IMR-90 (cell line): ENCODE measurements around the gene G6PC2. TPM values are rescaled to one million over a fixed set of nuclear protein-coding genes. Genes with fewer than 3 reads are reported as not detected.

Experiments used
- ATAC-seq: fragments of 200-7000 bp; cut with Tn5 transposase; 2 replicates; pipeline ENCODE4 v1.9.1; 2020; ENCODE audit warnings: low read depth, mild to moderate bottlenecking, moderate library complexity
- BruUV-seq: library from RNA; stranded (reverse); fragments of 400-500 nt; replicated peaks from 2 replicates; lab custom pipeline; 2021; lab: Mats Ljungman, UMichigan
- CTCF ChIA-PET: fragments of 300-600 bp; formaldehyde crosslinking; extraction: SDS; loops from one replicate; lab custom pipeline; 2021; ENCODE audit warnings: antibody characterized with exemption; lab: Yijun Ruan, JAX
- POLR2A ChIA-PET: fragments of 300-600 bp; sonication (Branson Sonifier 250); formaldehyde crosslinking; loops from one replicate; lab custom pipeline; 2022; ENCODE audit warnings: antibody characterized with exemption; ENCODE audit not compliant: unreplicated experiment; lab: Charles Lee
- DNase-seq: peaks from one replicate; pipeline ENCODE4 v3.0.0; 2013
- H2AFZ ChIP-seq: replicated peaks from 2 replicates; pipeline ENCODE3; 2013; ENCODE audit warnings: low read length, mild to moderate bottlenecking; ENCODE audit not compliant: poor library complexity
- H2AK5ac ChIP-seq: 2 replicates; pipeline ENCODE4 v1.6.1; 2013; ENCODE audit warnings: low read depth, low read length, inconsistent platforms
- H2AK9ac ChIP-seq: replicated peaks from 2 replicates; pipeline ENCODE3; 2013; ENCODE audit warnings: mild to moderate bottlenecking, low read depth, low read length, moderate library complexity; ENCODE audit not compliant: poor library complexity
- H2BK120ac ChIP-seq: 2 replicates; pipeline ENCODE4 v1.6.1; 2013; ENCODE audit warnings: low read depth, low read length, inconsistent platforms
- H2BK15ac ChIP-seq: 3 replicates; pipeline ENCODE4 v1.6.1; 2013; ENCODE audit warnings: low read depth, low read length, inconsistent platforms
- H2BK20ac ChIP-seq: 2 replicates; pipeline ENCODE4 v1.6.1; 2013; ENCODE audit warnings: low read depth, mild to moderate bottlenecking, inconsistent platforms, low read length, moderate library complexity
- H2BK5ac ChIP-seq: 2 replicates; pipeline ENCODE4 v1.6.1; 2013; ENCODE audit warnings: mild to moderate bottlenecking, low read depth, low read length, inconsistent platforms; ENCODE audit not compliant: poor library complexity, severe bottlenecking
- H3K14ac ChIP-seq: replicated peaks from 2 replicates; pipeline ENCODE4 v1.6.1; 2013; ENCODE audit warnings: low read depth, low read length, inconsistent platforms
- H3K18ac ChIP-seq: 2 replicates; pipeline ENCODE4 v1.6.1; 2013; ENCODE audit warnings: low read depth, low read length, control low read depth
- H3K23ac ChIP-seq: 2 replicates; pipeline ENCODE4 v1.6.1; 2013; ENCODE audit warnings: low read depth, low read length, inconsistent platforms
- H3K27ac ChIP-seq: 2 replicates; pipeline ENCODE4 v1.5.1; 2013; ENCODE audit warnings: mild to moderate bottlenecking, control low read depth, low read length; ENCODE audit not compliant: insufficient read depth
- H3K27me3 ChIP-seq: 2 replicates; pipeline ENCODE4 v1.6.1; 2013; ENCODE audit warnings: low read length; ENCODE audit not compliant: control insufficient read depth, insufficient read depth
- H3K36me3 ChIP-seq: 2 replicates; pipeline ENCODE4 v1.6.1; 2013; ENCODE audit warnings: low read length, mixed read lengths; ENCODE audit not compliant: control insufficient read depth, insufficient read depth
- H3K4ac ChIP-seq: 2 replicates; pipeline ENCODE4 v1.6.1; 2013; ENCODE audit warnings: low read depth, low read length, inconsistent platforms
- H3K4me1 ChIP-seq: 2 replicates; pipeline ENCODE4 v1.6.1; 2013; ENCODE audit warnings: low read length, mixed read lengths; ENCODE audit not compliant: control insufficient read depth, insufficient read depth
- H3K4me2 ChIP-seq: 2 replicates; pipeline ENCODE4 v1.6.1; 2013; ENCODE audit warnings: low read depth, mild to moderate bottlenecking, control low read depth, low read length, moderate library complexity
- H3K4me3 ChIP-seq: 2 replicates; pipeline ENCODE4 v1.5.1; 2013; ENCODE audit warnings: low read depth, mild to moderate bottlenecking, control low read depth, low read length, moderate library complexity; ENCODE audit not compliant: insufficient read depth
- H3K56ac ChIP-seq: 2 replicates; pipeline ENCODE4 v1.6.1; 2013; ENCODE audit warnings: low read length, inconsistent platforms; ENCODE audit not compliant: insufficient read depth; ENCODE audit errors: extremely low read depth
- H3K79me1 ChIP-seq, 2 experiments: 2 replicates each; pipeline ENCODE4 v1.6.1; 2013; ENCODE audit warnings: low read length in 2 of 2, inconsistent platforms in 1 of 2, low read depth in 1 of 2
- H3K9ac ChIP-seq: 2 replicates; pipeline ENCODE4 v1.6.1; 2013; ENCODE audit warnings: low read depth, low read length, control low read depth
- H3K9me1 ChIP-seq: 2 replicates; pipeline ENCODE4 v1.6.1; 2013; ENCODE audit warnings: low read length, inconsistent platforms; ENCODE audit not compliant: insufficient read depth
- H3K9me3 ChIP-seq: 2 replicates; pipeline ENCODE4 v1.6.1; 2013; ENCODE audit warnings: low read length; ENCODE audit not compliant: control insufficient read depth, insufficient read depth
- H4K20me1 ChIP-seq: 2 replicates; pipeline ENCODE4 v1.6.1; 2013; ENCODE audit warnings: low read length, inconsistent platforms; ENCODE audit not compliant: insufficient read depth
- H4K5ac ChIP-seq: 2 replicates; pipeline ENCODE4 v1.6.1; 2013; ENCODE audit warnings: mild to moderate bottlenecking, low read depth, low read length, control low read depth
- H4K8ac ChIP-seq, 2 experiments: 2 replicates each; pipeline ENCODE4 v1.6.1; 2013; ENCODE audit warnings: low read depth in 2 of 2, low read length in 2 of 2, control low read depth in 1 of 2, inconsistent platforms in 1 of 2
- H4K91ac ChIP-seq: 2 replicates; pipeline ENCODE4 v1.6.1; 2013; ENCODE audit warnings: low read depth, low read length, inconsistent platforms; ENCODE audit not compliant: insufficient read depth
- BHLHE40 ChIP-seq: fragments of 150-350 bp; IDR thresholded peaks from 2 replicates; pipeline ENCODE4 v1.6.1; 2016; ENCODE audit warnings: mild to moderate bottlenecking, low read depth, low read length
- CHD1 ChIP-seq: IDR thresholded peaks from 2 replicates; pipeline ENCODE4 v1.6.1; 2012; ENCODE audit warnings: low read depth, low read length, improper control_type of control experiment
- ELK1 ChIP-seq: fragments of 150-350 bp; IDR thresholded peaks from 2 replicates; pipeline ENCODE4 v1.6.1; 2016; ENCODE audit warnings: low read depth, mild to moderate bottlenecking, low read length, moderate library complexity, borderline replicate concordance
- FOS ChIP-seq: fragments of 150-350 bp; IDR thresholded peaks from 2 replicates; pipeline ENCODE4 v1.6.1; 2016; ENCODE audit warnings: low read depth, low read length
- MAFK ChIP-seq: IDR thresholded peaks from 2 replicates; pipeline ENCODE4 v1.6.1; 2012; ENCODE audit warnings: low read depth, low read length, improper control_type of control experiment
- MAZ ChIP-seq: IDR thresholded peaks from 2 replicates; pipeline ENCODE4 v1.6.1; 2012; ENCODE audit warnings: low read depth, mild to moderate bottlenecking, low read length, improper control_type of control experiment, moderate library complexity, borderline replicate concordance
- NFE2L2 ChIP-seq: fragments of 150-350 bp; IDR thresholded peaks from 2 replicates; pipeline ENCODE4 v1.6.1; 2016; ENCODE audit warnings: low read depth, mild to moderate bottlenecking, low read length
- POLR2A ChIP-seq: IDR thresholded peaks from 2 replicates; pipeline ENCODE4 v1.6.1; 2012; ENCODE audit warnings: mild to moderate bottlenecking, low read depth, low read length
- RCOR1 ChIP-seq: IDR thresholded peaks from 2 replicates; pipeline ENCODE4 v1.6.1; 2012; ENCODE audit warnings: mild to moderate bottlenecking, low read length, improper control_type of control experiment; ENCODE audit not compliant: insufficient replicate concordance
- RFX5 ChIP-seq: IDR thresholded peaks from 2 replicates; pipeline ENCODE4 v1.8.0; 2012; ENCODE audit warnings: low read depth, mild to moderate bottlenecking, low read length, moderate library complexity
- SMC3 ChIP-seq: fragments of 150-350 bp; IDR thresholded peaks from 2 replicates; pipeline ENCODE4 v1.6.1; 2016; ENCODE audit warnings: low read depth, mild to moderate bottlenecking, antibody characterized with exemption, low read length, moderate library complexity
- WGBS, 2 experiments: methylation state at CpG; one replicate each; pipeline versions ENCODE4 v1.1.5 to v1.1.7; 2013; ENCODE audit warnings: missing lambda C conversion rate in 2 of 2; ENCODE audit not compliant: insufficient read length in 1 of 2; ENCODE audit errors: extremely low coverage in 2 of 2; 5-methylcytosine and 5-hydroxymethylcytosine counted together
- dilution Hi-C: fragments of 300-500 bp; cut with HindIII; formaldehyde crosslinking; loops from one replicate; pipeline ENCODE4 v1.14.3; 2018; ENCODE audit warnings: low sequenced_read_pairs; ENCODE audit not compliant: unreplicated experiment
- in situ Hi-C: fragments of 300-500 bp; cut with MboI; formaldehyde crosslinking; loops from 3 replicates; pipeline ENCODE4 v1.14.3; 2019; ENCODE audit warnings: low sequenced_read_pairs, inconsistent platforms, mixed read lengths
- intact Hi-C: fragments of 100-400 bp; cut with micrococcal nuclease; formaldehyde crosslinking; loops from 2 replicates; pipeline ENCODE4 v1.10.0; 2022
- polyA plus RNA-seq, 3 experiments: library from polyadenylated mRNA; depleted of rRNA; stranded (reverse); fragments of >200 nt; gene quantifications; 2 replicates each; pipeline ENCODE4 v1.2.3, GENCODE V29; 2012; ENCODE audit warnings: low replicate concordance in 1 of 3
- total RNA-seq: library from RNA; depleted of rRNA; stranded (reverse); fragments of >200 nt; gene quantifications from 2 replicates; pipeline ENCODE4 v1.2.3, GENCODE V29; 2012
- TF ChIP-seq, protein P1 (sequence below): fragments of 150-350 bp; IDR thresholded peaks from 2 replicates; pipeline ENCODE4 v1.6.1; 2017; ENCODE audit warnings: mild to moderate bottlenecking, antibody characterized with exemption, low read length, low read depth
- TF ChIP-seq, protein P2 (sequence below): conservative IDR thresholded peaks from 2 replicates; pipeline ENCODE4 v1.5.1; 2012; ENCODE audit warnings: mild to moderate bottlenecking, low read depth, low read length, improper control_type of control experiment

Gene G6PC2
- total and polyA plus RNA-seq, 2 of the 4 experiments (the other 2 are of a cell fraction): not detected

DNA sequence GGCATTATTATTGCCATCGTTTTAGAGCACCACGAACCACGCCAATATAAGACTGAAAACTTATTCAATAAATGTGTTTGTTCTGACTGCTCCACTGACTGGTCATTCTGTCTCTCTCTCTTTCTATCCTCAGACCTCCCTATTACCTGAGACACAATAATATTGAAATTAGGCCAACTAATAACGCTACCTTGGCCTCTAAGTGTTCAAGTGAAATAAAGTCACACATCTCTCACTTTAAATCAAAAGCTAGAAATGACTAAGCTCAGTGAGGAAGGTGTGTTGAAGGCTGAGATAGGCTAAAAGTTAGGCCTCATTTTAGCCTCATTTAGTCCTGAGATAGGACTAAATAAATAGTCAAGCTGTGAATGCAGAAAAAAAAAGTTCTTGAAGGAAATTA, 38.8 kb downstream of the G6PC2 start:
- no peak for DNase-seq
- no peak overlapping the region for H4K5ac ChIP-seq
- no peaks in the 10 kb centered on the region for H4K20me1 ChIP-seq
- H2AK5ac ChIP-seq: no peak overlapping the region
- H3K56ac ChIP-seq: no peak overlapping the region
- no peak overlapping the region for H3K4ac ChIP-seq
- H2BK5ac ChIP-seq: no peak overlapping the region
- H3K27ac ChIP-seq: no peak overlapping the region
- WGBS, 2 experiments: no CpG with 5 or more reads among the region's 4 CpGs
- POLR2A ChIA-PET: no interaction called here
- H3K4me2 ChIP-seq: no peak overlapping the region
- intact Hi-C loops: no loop called here
- H3K14ac ChIP-seq: no peak overlapping the region
- no peak overlapping the region for H2AK9ac ChIP-seq
- H3K23ac ChIP-seq: no peak overlapping the region
- no peaks in the 10 kb centered on the region for H3K9me3 ChIP-seq
- H3K27me3 ChIP-seq: no peaks in the 10 kb centered on the region
- H2AFZ ChIP-seq: no peak overlapping the region
- H3K4me1 ChIP-seq: no peaks in the 10 kb centered on the region
- TF ChIP-seq ELK1 (no peak), POLR2A (no peak), MAFK (no peak), RCOR1 (no peak), RFX5 (no peak), SMC3 (no peak), FOS (no peak), CHD1 (no peak), BHLHE40 (no peak), MAZ (no peak), NFE2L2 (no peak)
- TF ChIP-seq, protein P1, sequence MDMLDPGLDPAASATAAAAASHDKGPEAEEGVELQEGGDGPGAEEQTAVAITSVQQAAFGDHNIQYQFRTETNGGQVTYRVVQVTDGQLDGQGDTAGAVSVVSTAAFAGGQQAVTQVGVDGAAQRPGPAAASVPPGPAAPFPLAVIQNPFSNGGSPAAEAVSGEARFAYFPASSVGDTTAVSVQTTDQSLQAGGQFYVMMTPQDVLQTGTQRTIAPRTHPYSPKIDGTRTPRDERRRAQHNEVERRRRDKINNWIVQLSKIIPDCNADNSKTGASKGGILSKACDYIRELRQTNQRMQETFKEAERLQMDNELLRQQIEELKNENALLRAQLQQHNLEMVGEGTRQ: no peak
- TF ChIP-seq, protein P2, sequence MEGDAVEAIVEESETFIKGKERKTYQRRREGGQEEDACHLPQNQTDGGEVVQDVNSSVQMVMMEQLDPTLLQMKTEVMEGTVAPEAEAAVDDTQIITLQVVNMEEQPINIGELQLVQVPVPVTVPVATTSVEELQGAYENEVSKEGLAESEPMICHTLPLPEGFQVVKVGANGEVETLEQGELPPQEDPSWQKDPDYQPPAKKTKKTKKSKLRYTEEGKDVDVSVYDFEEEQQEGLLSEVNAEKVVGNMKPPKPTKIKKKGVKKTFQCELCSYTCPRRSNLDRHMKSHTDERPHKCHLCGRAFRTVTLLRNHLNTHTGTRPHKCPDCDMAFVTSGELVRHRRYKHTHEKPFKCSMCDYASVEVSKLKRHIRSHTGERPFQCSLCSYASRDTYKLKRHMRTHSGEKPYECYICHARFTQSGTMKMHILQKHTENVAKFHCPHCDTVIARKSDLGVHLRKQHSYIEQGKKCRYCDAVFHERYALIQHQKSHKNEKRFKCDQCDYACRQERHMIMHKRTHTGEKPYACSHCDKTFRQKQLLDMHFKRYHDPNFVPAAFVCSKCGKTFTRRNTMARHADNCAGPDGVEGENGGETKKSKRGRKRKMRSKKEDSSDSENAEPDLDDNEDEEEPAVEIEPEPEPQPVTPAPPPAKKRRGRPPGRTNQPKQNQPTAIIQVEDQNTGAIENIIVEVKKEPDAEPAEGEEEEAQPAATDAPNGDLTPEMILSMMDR: no peak
- H3K4me3 ChIP-seq: no peak overlapping the region
- in situ Hi-C loops: no loop called here
- no peaks in the 10 kb centered on the region for H3K9me1 ChIP-seq
- no peak overlapping the region for H4K91ac ChIP-seq
- no peak overlapping the region for H3K18ac ChIP-seq
- H3K79me1 ChIP-seq: no peaks in the 10 kb centered on the region
- no peak overlapping the region for H4K8ac ChIP-seq
- H2BK120ac ChIP-seq: no peak overlapping the region
- no peak overlapping the region for H2BK15ac ChIP-seq
- ATAC-seq: no peak
- no peak overlapping the region for H2BK20ac ChIP-seq
- dilution Hi-C loops: no loop called here
- no peak overlapping the region for H3K9ac ChIP-seq
- no peaks in the 10 kb centered on the region for H3K36me3 ChIP-seq
- CTCF ChIA-PET: interaction anchor here (1.0 kb wide), 1 partner anchor 85 kb away, joined by 3 read pairs; no protein-coding TSS in a partner anchor
- BruUV-seq: no TSS peak
